RWPE2 (cell line): ENCODE data around the gene TPGS2.
"Not testable (repeated sequence)": the region's sequence is repeated elsewhere in the genome, so short reads cannot be mapped to it uniquely, and the experiment has no call there.

Source experiments
- ATAC-seq: fragments of 200-7000 bp; cut with Tn5 transposase; 3 replicates; pipeline ENCODE4 v1.9.1; 2021; ENCODE audit warnings: low read depth
- DNase-seq: peaks from one replicate; pipeline ENCODE4 v3.0.0-alpha.2; 2020; ENCODE audit warnings: low spot score
- H3K27ac ChIP-seq: fragments of 450-650 bp; 2 replicates; pipeline ENCODE4 v1.5.1; 2017; ENCODE audit warnings: mild to moderate bottlenecking; ENCODE audit not compliant: poor library complexity, severe bottlenecking
- H3K27me3 ChIP-seq: fragments of 250-450 bp; sonication (Bioruptor Pico); 2 replicates; pipeline ENCODE4 v1.5.1; 2021; ENCODE audit warnings: mild to moderate bottlenecking, moderate library complexity; ENCODE audit not compliant: insufficient read depth, poor library complexity, severe bottlenecking
- H3K36me3 ChIP-seq: fragments of 250-450 bp; sonication (Bioruptor Pico); 2 replicates; pipeline ENCODE4 v1.5.1; 2020; ENCODE audit warnings: low read depth, mild to moderate bottlenecking, moderate library complexity
- H3K4me1 ChIP-seq: fragments of 250-450 bp; sonication (Bioruptor Pico); 2 replicates; pipeline ENCODE4 v1.5.1; 2021; ENCODE audit warnings: mild to moderate bottlenecking, moderate library complexity; ENCODE audit not compliant: insufficient read depth, poor library complexity, severe bottlenecking
- H3K4me3 ChIP-seq: fragments of 250-450 bp; sonication (Bioruptor Pico); 2 replicates; pipeline ENCODE4 v1.5.1; 2021; ENCODE audit warnings: mild to moderate bottlenecking, moderate library complexity; ENCODE audit not compliant: severe bottlenecking
- H3K9me3 ChIP-seq: fragments of 250-450 bp; sonication (Bioruptor Pico); 2 replicates; pipeline ENCODE4 v1.5.1; 2021; ENCODE audit warnings: mild to moderate bottlenecking, moderate library complexity; ENCODE audit not compliant: severe bottlenecking
- TF ChIP-seq, protein P1 (sequence below): fragments of 450-650 bp; IDR thresholded peaks from one replicate; pipeline ENCODE4 v1.5.1; 2017; ENCODE audit warnings: mild to moderate bottlenecking, moderate library complexity; ENCODE audit not compliant: poor library complexity, severe bottlenecking

TPGS2 gene

DNA sequence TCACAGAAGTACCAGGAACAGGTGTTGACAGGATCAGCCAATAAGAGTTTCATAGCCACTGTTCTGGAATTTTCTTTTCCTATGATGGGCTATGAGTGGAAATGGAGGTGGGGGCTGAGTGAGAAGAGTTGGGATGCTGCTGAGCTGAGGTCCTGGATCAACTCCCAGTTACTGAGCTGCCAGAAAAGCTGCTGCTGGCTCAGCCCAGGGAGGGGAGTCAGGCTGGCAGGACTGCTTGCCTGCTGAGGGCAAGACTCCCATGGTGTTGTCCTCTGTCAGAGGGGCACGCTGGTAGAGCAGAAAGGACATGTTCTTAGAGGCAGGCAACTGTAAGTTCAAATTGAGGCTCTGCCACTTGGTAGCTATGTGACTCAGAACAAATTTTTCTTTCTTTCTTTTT lies 11.8 kb downstream of the TPGS2 start:
- Histone ChIP-seq H3K36me3 (peaks cover 46% of the 10 kb centered on the region), H3K4me3 (no peak overlapping the region), H3K9me3 (no peaks in the 10 kb centered on the region), H3K4me1 (peaks cover 3% of the 10 kb centered on the region), H3K27ac (no peak overlapping the region), H3K27me3 (no peaks in the 10 kb centered on the region)
- ATAC-seq (no peak), DNase-seq (no peak)
- TF ChIP-seq, protein P1, sequence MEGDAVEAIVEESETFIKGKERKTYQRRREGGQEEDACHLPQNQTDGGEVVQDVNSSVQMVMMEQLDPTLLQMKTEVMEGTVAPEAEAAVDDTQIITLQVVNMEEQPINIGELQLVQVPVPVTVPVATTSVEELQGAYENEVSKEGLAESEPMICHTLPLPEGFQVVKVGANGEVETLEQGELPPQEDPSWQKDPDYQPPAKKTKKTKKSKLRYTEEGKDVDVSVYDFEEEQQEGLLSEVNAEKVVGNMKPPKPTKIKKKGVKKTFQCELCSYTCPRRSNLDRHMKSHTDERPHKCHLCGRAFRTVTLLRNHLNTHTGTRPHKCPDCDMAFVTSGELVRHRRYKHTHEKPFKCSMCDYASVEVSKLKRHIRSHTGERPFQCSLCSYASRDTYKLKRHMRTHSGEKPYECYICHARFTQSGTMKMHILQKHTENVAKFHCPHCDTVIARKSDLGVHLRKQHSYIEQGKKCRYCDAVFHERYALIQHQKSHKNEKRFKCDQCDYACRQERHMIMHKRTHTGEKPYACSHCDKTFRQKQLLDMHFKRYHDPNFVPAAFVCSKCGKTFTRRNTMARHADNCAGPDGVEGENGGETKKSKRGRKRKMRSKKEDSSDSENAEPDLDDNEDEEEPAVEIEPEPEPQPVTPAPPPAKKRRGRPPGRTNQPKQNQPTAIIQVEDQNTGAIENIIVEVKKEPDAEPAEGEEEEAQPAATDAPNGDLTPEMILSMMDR: no peak

DNA sequence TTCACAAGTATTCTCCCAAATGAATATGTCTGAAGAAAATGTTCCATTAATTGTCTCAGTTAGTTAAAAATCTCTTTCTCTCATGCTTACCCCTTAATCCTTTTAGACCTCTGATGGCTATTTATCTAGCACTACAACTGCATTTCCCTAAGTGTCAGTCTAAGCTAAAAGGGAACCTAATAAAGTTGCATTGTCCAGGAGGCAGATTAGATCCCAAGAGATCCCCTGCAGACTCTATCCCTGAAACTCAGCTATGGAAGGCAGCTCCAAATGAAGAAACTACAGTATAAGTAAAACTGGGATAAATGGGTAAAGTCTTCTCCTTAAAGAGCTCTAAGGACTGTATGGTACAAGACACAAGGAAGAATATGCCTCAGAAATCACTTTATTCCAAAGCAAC lies 12.7 kb downstream of the TPGS2 start:
- not testable (repeated sequence) for ATAC-seq, H3K4me3 ChIP-seq, DNase-seq, H3K27ac ChIP-seq, H3K4me1 ChIP-seq, H3K9me3 ChIP-seq, H3K27me3 ChIP-seq
- H3K36me3 ChIP-seq: peaks cover 49% of the 10 kb centered on the region

DNA sequence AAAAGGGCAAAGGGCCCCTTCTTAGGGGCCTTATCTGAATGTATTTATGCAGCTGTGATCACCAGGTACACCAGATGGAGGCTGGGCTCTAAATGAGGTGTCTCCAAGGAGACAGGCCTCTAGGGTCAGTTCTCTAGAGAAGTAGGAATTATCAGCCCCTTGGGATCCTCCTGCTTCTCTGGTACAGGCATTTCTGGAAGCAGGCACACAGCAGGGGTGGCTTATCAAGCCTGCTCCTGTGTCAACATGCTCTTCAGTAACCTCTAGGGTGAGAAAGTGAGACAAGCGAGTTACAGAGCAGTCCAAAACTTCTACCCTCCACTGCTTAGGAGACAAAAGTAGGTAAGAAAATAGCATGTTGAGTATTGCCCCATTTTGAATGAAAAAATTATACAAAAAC lies 13.8 kb downstream of the TPGS2 start:
- TF ChIP-seq, protein P1: no peak
- Histone ChIP-seq H3K27me3 (no peaks in the 10 kb centered on the region), H3K36me3 (peaks cover 49% of the 10 kb centered on the region), H3K9me3 (no peaks in the 10 kb centered on the region), H3K4me3 (no peak overlapping the region), H3K4me1 (peaks cover 3% of the 10 kb centered on the region), H3K27ac (no peak overlapping the region)
- no peak for ATAC-seq
- no peak for DNase-seq

DNA sequence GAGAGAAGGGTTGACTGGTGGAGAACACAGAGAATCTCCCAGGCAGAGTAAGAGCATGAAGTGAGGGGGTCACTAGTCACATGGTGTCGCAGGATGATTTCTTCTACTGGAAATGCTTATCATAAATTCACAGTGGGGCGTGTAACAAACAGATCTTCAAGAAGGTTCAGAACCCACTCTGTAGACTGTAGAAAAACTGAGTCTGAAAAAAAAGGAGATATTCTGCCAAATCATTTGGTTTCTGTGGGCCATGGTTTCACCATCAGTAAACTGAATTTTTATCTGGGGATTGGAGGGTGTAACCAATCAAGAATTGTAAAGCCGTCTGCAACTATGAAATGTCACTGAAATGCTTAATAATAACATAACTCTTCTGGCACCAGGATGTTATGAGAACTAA lies 15.0 kb downstream of the TPGS2 start:
- ATAC-seq (no peak), DNase-seq (no peak)
- no peaks in the 10 kb centered on the region for H3K9me3 ChIP-seq
- peaks cover 3% of the 10 kb centered on the region for H3K4me1 ChIP-seq
- no peak overlapping the region for H3K4me3 ChIP-seq
- TF ChIP-seq, protein P1: no peak
- H3K27ac ChIP-seq: no peak overlapping the region
- H3K36me3 ChIP-seq: peaks cover 51% of the 10 kb centered on the region
- H3K27me3 ChIP-seq: no peaks in the 10 kb centered on the region

DNA sequence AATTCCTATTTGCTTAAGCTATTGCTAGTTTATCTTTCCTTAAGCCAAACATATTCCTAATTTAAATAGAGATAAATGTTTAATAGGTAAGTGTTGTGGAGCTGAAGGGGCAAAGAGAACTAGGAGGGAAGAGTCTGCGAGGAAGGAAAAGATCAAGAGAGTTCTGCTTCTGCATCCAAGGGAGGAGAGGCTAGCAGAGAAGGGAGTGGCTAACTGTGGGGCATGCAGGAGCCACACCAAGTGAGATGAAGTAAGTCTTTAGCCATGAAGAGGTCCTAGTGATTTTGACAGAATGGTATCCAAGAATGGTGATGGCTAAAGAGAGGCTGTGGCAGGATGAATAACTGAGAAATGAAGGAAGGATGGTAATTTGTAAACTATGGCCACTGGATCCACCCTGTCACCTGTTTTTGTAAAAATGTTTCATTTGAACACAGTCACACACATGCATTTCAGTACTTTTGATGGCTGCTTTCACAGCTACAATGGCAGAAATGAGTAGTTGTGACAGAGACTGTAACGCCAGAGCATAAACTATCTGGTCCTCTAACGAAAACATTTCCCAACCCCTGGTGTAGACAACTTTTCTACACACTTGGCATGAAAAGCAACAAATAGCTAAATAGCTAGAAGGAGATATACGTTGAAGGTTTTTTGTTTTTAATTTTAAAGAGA lies 15.6 kb downstream of the TPGS2 start:
- no peaks in the 10 kb centered on the region for H3K9me3 ChIP-seq
- DNase-seq (no peak), ATAC-seq (no peak)
- H3K27me3 ChIP-seq: no peaks in the 10 kb centered on the region
- H3K4me3 ChIP-seq: no peak overlapping the region
- H3K36me3 ChIP-seq: peaks cover 50% of the 10 kb centered on the region
- H3K27ac ChIP-seq: no peak overlapping the region
- TF ChIP-seq, protein P1: no peak
- peaks cover 3% of the 10 kb centered on the region for H3K4me1 ChIP-seq
